ENCODE results near the gene PKP4. TPM values are rescaled to one million over a fixed set of nuclear protein-coding genes. Genes with fewer than 3 reads are reported as not detected.

Gene PKP4
- total RNA-seq, 1 donor from 2014 or later = 60.8 TPM

DNA sequence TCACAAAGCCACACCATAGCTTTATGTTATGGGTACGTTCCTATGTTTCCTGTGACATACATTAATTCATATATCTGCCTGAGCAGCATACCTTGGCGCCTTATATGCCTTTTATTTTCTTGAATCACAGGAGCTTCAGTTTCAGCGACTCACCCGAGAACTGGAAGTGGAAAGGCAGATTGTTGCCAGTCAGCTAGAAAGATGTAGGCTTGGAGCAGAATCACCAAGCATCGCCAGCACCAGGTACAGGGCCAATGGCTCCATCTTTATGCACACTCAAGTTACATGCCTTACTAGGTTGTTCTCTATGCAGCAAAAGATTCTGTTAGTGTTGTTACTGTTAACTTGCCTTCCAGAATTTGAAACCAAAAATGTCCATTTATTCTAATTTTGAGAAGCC lies 120.4 kb downstream of the PKP4 start:
- no peaks in the 10 kb centered on the region for H3K4me1 ChIP-seq
- TF ChIP-seq, protein P1, sequence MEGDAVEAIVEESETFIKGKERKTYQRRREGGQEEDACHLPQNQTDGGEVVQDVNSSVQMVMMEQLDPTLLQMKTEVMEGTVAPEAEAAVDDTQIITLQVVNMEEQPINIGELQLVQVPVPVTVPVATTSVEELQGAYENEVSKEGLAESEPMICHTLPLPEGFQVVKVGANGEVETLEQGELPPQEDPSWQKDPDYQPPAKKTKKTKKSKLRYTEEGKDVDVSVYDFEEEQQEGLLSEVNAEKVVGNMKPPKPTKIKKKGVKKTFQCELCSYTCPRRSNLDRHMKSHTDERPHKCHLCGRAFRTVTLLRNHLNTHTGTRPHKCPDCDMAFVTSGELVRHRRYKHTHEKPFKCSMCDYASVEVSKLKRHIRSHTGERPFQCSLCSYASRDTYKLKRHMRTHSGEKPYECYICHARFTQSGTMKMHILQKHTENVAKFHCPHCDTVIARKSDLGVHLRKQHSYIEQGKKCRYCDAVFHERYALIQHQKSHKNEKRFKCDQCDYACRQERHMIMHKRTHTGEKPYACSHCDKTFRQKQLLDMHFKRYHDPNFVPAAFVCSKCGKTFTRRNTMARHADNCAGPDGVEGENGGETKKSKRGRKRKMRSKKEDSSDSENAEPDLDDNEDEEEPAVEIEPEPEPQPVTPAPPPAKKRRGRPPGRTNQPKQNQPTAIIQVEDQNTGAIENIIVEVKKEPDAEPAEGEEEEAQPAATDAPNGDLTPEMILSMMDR (IDR thresholded peaks at IDR 0.05) = no peak
- intact Hi-C loops (cut with DNase I) = no loop called here
- no peak overlapping the region for H3K27ac ChIP-seq
- H3K9me3 ChIP-seq = no peaks in the 10 kb centered on the region
- H3K36me3 ChIP-seq = no peaks in the 10 kb centered on the region
- H3K4me3 ChIP-seq = no peak overlapping the region
- no peaks in the 10 kb centered on the region for H3K27me3 ChIP-seq
- DNase-seq (ENCODE audit: low spot score in 2 of 2) = no peak

DNA sequence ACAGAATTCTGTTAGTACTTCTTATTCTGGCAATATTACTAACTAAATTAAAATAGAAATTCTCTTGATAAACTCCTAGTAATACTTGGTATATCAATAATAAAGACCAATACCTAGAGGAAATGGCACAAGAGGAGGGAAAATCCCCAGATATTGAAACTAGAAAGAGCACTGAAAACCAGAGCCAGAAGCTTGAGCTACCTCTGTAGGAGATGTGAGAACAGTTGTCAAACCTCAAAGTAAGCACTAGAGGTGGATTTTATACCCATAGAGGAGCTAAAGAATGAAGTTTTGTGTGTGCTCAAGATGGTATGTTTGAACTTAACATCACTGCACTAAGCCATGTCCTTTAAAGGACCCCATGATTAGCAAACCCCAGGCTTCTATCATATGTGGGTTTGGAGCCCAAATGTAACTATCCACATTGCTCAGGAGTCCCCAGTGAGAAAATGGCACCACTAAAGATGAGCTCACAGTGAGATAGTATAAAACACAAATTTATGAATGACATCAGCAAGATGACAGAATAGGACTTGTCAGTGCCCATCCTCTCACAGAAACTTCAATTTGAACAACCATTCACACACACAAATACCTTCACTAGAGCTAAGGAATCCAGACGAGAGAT lies 122.1 kb downstream of the PKP4 start:
- H3K27me3 ChIP-seq = no peaks in the 10 kb centered on the region
- no peaks in the 10 kb centered on the region for H3K9me3 ChIP-seq
- H3K4me3 ChIP-seq = no peak overlapping the region
- H3K4me1 ChIP-seq = no peaks in the 10 kb centered on the region
- DNase-seq (ENCODE audit: low spot score in 2 of 2) = no peak
- no peak overlapping the region for H3K27ac ChIP-seq
- H3K36me3 ChIP-seq = no peaks in the 10 kb centered on the region
- TF ChIP-seq, protein P1 (IDR thresholded peaks at IDR 0.05) = no peak
- intact Hi-C loops (cut with DNase I) = no loop called here

DNA sequence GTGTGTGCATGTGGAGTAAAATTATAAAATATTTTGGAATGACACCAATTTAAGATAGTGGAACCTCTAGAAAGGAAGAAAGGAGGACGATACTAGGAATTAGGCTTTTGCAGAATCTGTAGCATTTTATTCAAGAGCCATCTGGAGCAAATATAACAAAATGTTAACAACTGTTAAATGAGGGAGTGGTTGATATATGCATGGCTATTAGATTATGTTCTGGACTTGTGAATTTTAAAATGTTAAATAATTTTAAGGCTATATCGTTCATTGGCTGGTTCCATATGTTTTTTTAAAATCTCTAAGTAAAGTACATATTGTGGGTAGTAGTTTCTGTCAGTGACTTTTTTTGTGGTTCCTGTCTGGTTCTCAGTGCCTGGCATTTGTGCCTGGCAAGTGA lies 123.2 kb downstream of the PKP4 start:
- H3K27ac ChIP-seq = no peak overlapping the region
- TF ChIP-seq, protein P1 (IDR thresholded peaks at IDR 0.05) = no peak
- no peak overlapping the region for H3K4me3 ChIP-seq
- H3K36me3 ChIP-seq = no peaks in the 10 kb centered on the region
- H3K4me1 ChIP-seq = no peaks in the 10 kb centered on the region
- H3K27me3 ChIP-seq = no peaks in the 10 kb centered on the region
- no peak for DNase-seq (ENCODE audit: low spot score in 2 of 2)
- intact Hi-C loops (cut with DNase I) = no loop called here
- no peaks in the 10 kb centered on the region for H3K9me3 ChIP-seq

DNA sequence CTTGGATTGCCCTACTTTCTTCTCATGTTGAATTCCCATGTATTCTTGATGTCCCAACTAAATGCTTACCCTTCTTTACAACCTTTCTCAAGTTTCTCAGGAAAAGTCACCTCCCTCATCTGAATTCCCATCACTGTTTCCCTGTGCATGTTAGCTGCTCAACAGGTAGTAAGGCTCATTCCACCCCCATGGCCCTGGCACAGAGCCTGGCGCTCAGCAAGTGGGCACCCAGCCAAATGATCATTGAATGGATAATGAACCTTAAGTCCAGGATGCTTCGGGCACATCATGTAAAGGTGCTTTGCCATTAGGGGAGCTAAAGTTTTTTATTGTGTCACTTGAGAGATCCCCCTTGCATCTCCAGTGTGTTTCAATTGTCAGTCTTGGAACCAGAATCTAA lies 124.0 kb downstream of the PKP4 start:
- Histone ChIP-seq H3K36me3 (no peaks in the 10 kb centered on the region), H3K27me3 (no peaks in the 10 kb centered on the region), H3K4me1 (no peaks in the 10 kb centered on the region), H3K4me3 (no peak overlapping the region), H3K9me3 (no peaks in the 10 kb centered on the region), H3K27ac (no peak overlapping the region)
- TF ChIP-seq, protein P1 (IDR thresholded peaks at IDR 0.05) = no peak
- intact Hi-C loops (cut with DNase I) = no loop called here
- no peak for DNase-seq (ENCODE audit: low spot score in 2 of 2)

DNA sequence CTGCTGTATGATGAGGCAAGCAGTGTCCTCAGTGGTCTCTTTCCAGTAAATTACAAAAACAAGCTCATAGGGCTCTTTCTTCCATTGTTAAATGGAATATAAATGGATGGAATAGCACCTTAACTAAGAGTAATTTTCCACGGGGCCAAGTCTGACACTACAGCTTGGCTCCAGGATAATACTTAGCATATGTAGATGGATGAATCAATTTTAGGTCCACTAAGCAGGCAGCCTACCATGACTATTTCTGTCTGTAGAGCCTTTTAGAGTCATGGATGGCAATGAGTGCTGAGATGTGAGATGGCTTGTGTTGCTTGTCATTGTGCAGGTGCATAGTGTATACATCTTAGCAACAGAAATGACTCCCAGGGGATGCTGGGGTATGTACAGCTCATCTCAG lies 125.9 kb downstream of the PKP4 start:
- TF ChIP-seq, protein P1 (IDR thresholded peaks at IDR 0.05) = no peak
- Histone ChIP-seq H3K4me1 (no peaks in the 10 kb centered on the region), H3K9me3 (no peaks in the 10 kb centered on the region), H3K36me3 (no peaks in the 10 kb centered on the region), H3K4me3 (no peak overlapping the region), H3K27me3 (no peaks in the 10 kb centered on the region), H3K27ac (no peak overlapping the region)
- intact Hi-C loops (cut with DNase I) = no loop called here
- DNase-seq (ENCODE audit: low spot score in 2 of 2) = no peak

DNA sequence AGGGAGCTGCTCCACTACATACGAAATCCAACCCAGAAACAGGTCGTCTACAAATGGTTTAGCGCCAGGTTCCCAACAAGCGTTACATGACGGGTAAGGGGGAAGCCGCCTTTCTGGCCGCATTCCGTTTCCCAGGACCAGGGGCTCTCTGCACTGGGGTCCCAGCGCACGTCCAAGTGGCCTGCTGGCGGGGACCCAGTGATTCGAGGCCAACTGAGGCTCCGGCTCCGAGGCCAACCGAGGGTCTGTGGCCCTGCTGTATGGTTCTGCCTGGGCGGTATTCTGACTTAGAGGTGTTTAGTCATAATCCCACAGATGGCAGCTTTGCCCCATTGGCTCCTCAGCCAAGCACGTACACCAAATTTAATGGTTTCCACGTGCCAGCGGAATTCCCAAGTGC lies 127.2 kb downstream of the PKP4 start:
- TF ChIP-seq, protein P1 (IDR thresholded peaks at IDR 0.05) = no peak
- Histone ChIP-seq H3K27ac (no peak overlapping the region), H3K9me3 (no peaks in the 10 kb centered on the region)

More for the DNA sequence above, 127.2 kb downstream of the PKP4 start:
- Histone ChIP-seq H3K4me3 (no peak overlapping the region), H3K4me1 (no peaks in the 10 kb centered on the region), H3K36me3 (no peaks in the 10 kb centered on the region), H3K27me3 (no peaks in the 10 kb centered on the region)
- intact Hi-C loops (cut with DNase I) = no loop called here
- DNase-seq (ENCODE audit: low spot score in 2 of 2) = no peak

Data from ascending aorta (tissue), 2 donors.